ENCODE measurements around the gene ADCK2. TPM values are rescaled to one million over a fixed set of nuclear protein-coding genes. Genes with fewer than 3 reads are reported as not detected.
"Not testable (repeated sequence)": the region's sequence is repeated elsewhere in the genome, so short reads cannot be mapped to it uniquely, and the experiment has no call there.

The ADCK2 gene
- total RNA-seq, 4 donors from 2014 or later: 48.0 to 65.9 (median 57.0) TPM

DNA sequence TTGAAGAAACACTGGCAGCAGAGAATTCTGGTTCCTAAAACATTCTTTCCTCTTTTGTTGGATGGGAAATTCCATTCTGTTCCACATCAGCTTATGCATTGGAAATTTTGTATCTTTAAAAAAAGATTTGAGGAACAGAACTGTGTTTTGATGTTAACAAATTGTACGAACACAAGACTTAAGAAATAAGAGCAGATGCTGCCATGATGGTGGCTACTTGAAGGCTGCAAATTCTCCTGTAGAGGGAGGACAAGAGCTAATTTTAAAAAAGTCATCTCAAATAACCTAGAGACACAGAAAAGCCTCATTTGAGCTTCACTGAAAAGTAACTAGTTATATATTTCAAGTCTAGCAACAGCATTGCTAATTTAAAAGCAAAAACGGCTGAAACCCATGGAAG lies 53.5 kb downstream of the ADCK2 start:
- DNase-seq (ENCODE audit: low spot score in 2 of 2): no peak
- intact Hi-C loops (cut with DNase I; ENCODE audit: low total_unique reads): no loop called here
- TF ChIP-seq POLR2A (IDR thresholded peaks at IDR 0.05): no peak
- TF ChIP-seq, protein P1, sequence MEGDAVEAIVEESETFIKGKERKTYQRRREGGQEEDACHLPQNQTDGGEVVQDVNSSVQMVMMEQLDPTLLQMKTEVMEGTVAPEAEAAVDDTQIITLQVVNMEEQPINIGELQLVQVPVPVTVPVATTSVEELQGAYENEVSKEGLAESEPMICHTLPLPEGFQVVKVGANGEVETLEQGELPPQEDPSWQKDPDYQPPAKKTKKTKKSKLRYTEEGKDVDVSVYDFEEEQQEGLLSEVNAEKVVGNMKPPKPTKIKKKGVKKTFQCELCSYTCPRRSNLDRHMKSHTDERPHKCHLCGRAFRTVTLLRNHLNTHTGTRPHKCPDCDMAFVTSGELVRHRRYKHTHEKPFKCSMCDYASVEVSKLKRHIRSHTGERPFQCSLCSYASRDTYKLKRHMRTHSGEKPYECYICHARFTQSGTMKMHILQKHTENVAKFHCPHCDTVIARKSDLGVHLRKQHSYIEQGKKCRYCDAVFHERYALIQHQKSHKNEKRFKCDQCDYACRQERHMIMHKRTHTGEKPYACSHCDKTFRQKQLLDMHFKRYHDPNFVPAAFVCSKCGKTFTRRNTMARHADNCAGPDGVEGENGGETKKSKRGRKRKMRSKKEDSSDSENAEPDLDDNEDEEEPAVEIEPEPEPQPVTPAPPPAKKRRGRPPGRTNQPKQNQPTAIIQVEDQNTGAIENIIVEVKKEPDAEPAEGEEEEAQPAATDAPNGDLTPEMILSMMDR (IDR thresholded peaks at IDR 0.05): no peak
- no peak overlapping the region for H3K4me3 ChIP-seq (ENCODE audit: low read depth, poor library complexity, severe bottlenecking)
- 77 to 83% methylated on average over 2 of the region's 2 CpGs for WGBS, 2 donors

DNA sequence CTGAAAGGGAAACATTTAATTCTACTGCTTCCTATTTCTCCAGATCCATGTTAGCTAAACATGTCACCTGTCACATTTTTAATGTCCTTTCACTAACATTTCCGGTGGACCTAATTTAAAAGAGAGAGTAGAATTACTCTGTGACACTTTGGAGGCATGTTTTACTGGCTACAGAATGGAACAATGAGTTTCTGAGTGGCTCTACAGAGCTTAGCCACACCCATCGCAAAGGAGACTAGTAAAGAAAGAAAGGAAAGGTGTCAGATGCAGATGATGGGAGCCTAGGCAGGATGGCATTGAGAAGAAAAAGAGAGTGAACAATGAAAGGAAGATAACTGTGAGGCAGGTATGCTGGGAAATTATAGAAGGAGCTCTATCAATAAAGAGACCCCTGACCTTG lies 59.7 kb downstream of the ADCK2 start:
- H3K4me3 ChIP-seq (ENCODE audit: low read depth, poor library complexity, severe bottlenecking): no peak overlapping the region
- WGBS, 2 donors: 94 to 95% methylated on average over 2 of the region's 2 CpGs
- no peak for TF ChIP-seq POLR2A (IDR thresholded peaks at IDR 0.05)
- no peak for DNase-seq (ENCODE audit: low spot score in 2 of 2)
- intact Hi-C loops (cut with DNase I; ENCODE audit: low total_unique reads): no loop called here

DNA sequence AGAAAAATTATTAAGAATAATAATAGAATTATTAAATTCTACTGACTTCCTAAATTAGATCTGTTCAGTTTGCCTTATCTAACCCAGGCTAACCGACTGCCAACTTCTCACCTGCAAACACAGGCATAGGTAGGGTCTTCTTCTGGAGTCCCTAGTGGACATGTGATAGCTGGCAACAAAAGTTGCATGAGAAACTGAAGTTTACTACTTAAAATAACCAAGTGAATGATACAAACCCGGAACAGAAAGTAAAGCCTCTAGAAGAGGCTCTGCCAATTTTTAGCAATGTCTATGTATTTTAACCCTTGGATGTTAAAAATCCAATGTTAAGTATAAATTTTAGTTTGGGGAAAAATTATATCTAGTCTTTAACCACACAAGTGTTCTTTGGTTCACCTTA lies 61.4 kb downstream of the ADCK2 start:
- no peak for DNase-seq (ENCODE audit: low spot score in 2 of 2)
- intact Hi-C loops (cut with DNase I; ENCODE audit: low total_unique reads): no loop called here
- H3K4me3 ChIP-seq (ENCODE audit: low read depth, poor library complexity, severe bottlenecking): no peak overlapping the region
- TF ChIP-seq, protein P1 (IDR thresholded peaks at IDR 0.05): no peak
- no peak for TF ChIP-seq POLR2A (IDR thresholded peaks at IDR 0.05)
- WGBS, 2 donors: 55 to 70% methylated on average over 2 of the region's 2 CpGs

- 92 to 100% methylated on average over 2 of the region's 2 CpGs for WGBS, 2 donors
- TF ChIP-seq, protein P1 (IDR thresholded peaks at IDR 0.05): no peak
- TF ChIP-seq POLR2A (IDR thresholded peaks at IDR 0.05): no peak
- no peak for DNase-seq (ENCODE audit: low spot score in 2 of 2)
- intact Hi-C loops (cut with DNase I; ENCODE audit: low total_unique reads): no loop called here
- no peak overlapping the region for H3K4me3 ChIP-seq (ENCODE audit: low read depth, poor library complexity, severe bottlenecking)
Observed at GRCh38 chr7:140734729-140735128, 62.0 kb downstream of the ADCK2 start.

DNA sequence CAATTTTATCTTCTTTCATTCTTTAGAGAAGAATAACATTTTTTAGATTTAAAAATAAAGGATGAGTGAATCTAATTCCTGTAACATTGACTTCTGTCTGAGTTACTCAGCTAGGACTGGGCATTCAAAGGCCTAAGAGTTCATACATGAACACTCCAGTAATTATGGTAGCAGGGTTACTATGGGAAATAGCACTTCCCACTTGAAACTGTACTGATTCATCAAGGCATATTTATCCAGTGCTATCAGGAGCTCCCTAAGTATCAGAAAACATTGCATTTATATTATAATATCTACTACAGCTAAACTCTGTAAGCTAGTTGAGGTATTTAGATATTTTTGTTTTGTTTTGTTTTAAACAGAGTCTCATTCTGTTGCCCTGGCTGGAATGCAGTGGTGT lies 65.5 kb downstream of the ADCK2 start:
- intact Hi-C loops (cut with DNase I; ENCODE audit: low total_unique reads): no loop called here
- TF ChIP-seq, protein P1 (IDR thresholded peaks at IDR 0.05): no peak
- TF ChIP-seq POLR2A (IDR thresholded peaks at IDR 0.05): no peak
- no peak for DNase-seq (ENCODE audit: low spot score in 2 of 2)
- no peak overlapping the region for H3K4me3 ChIP-seq (ENCODE audit: low read depth, poor library complexity, severe bottlenecking)

GRCh38 chr7:140743255-140743654 lies 70.5 kb downstream of the ADCK2 start:
- WGBS, 2 donors: 91 to 95% methylated on average over 2 of the region's 4 CpGs
- DNase-seq (ENCODE audit: low spot score in 2 of 2); H3K4me3 ChIP-seq (ENCODE audit: low read depth, poor library complexity, severe bottlenecking); intact Hi-C loops (cut with DNase I; ENCODE audit: low total_unique reads): not testable (repeated sequence)

DNA sequence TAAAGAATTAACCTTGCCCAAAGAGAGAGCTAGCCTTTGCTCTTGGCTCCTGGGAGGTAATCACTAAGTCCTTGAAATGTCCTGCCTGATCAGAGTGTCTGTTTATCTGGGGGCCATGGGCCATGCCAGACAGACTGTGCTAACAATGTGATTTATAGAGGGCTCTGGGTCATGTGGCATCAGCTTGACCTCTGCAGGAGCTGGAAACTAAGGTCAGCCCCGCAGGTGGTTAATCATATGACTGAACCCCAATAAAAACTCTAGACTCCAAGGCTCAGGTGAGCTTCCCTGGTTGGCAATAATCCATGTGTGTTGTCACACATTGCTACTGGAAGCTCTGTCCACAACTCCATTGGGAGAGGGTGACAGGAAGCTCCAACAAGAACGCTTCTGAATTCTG lies 71.3 kb downstream of the ADCK2 start:
- H3K4me3 ChIP-seq (ENCODE audit: low read depth, poor library complexity, severe bottlenecking): no peak overlapping the region
- no peak for TF ChIP-seq POLR2A (IDR thresholded peaks at IDR 0.05)
- TF ChIP-seq, protein P1 (IDR thresholded peaks at IDR 0.05): no peak
- intact Hi-C loops (cut with DNase I; ENCODE audit: low total_unique reads): no loop called here
- WGBS, 2 donors: 65 to 67% methylated on average over 2 of the region's 2 CpGs
- DNase-seq (ENCODE audit: low spot score in 2 of 2): no peak

Other genes with a start within 250 kb of the ADCK2 start
- gene MKRN1, start 193.4 kb upstream of the ADCK2 start, total RNA-seq: 10 to 100 TPM; 74.4 to 92.3 (median 85.4) TPM
- gene DENND2A, start 32.1 kb upstream of the ADCK2 start, total RNA-seq: 1 to 10 TPM in 3 of 4 donors, under 1 TPM in 1; 0.97 to 2.5 (median 2.2) TPM
- gene NDUFB2, start 23.8 kb downstream of the ADCK2 start, total RNA-seq: 100 to 1,000 TPM; 153 to 309 (median 188) TPM